Esophagus squamous epithelium (tissue), 5 donors: ENCODE data around the gene FGD3. TPM values are rescaled to one million over a fixed set of nuclear protein-coding genes. Genes with fewer than 3 reads are reported as not detected.
A peak's percentile ranks its signal among the peaks of the same experiment; 100 is the strongest.

ENCODE experiments used
- DNase-seq: peaks from one replicate; lab custom pipeline; 2025; lab: John Stamatoyannopoulos, UW
- H3K27ac ChIP-seq, 4 donors: fragments of 200-600 bp; sonication (generic); one replicate each; pipeline ENCODE4 v1.5.1; 2016 to 2019; ENCODE audit warnings: mild to moderate bottlenecking in 1 of 4
- H3K27me3 ChIP-seq, 4 donors: fragments of 200-600 bp; sonication (generic); 1 replicate in 3 of 4; 2 replicates in 1 of 4; pipeline versions ENCODE4 v1.5.1 to v1.6.0; 2017 to 2021; ENCODE audit warnings: antibody characterized with exemption in 1 of 4
- H3K36me3 ChIP-seq, 3 donors: fragments of 200-600 bp; sonication (generic); one replicate each; pipeline ENCODE4 v1.5.1; 2016 to 2019
- H3K4me1 ChIP-seq, 3 donors: fragments of 200-600 bp; sonication (generic); one replicate each; pipeline ENCODE4 v1.5.1; 2017 to 2019
- H3K4me3 ChIP-seq, 4 donors: fragments of 200-600 bp; sonication (generic); 1 replicate in 3 of 4; 2 replicates in 1 of 4; pipeline ENCODE4 v1.5.1; 2016 to 2019; ENCODE audit warnings: mild to moderate bottlenecking in 2 of 4, moderate library complexity in 1 of 4
- H3K9me3 ChIP-seq, 3 donors: fragments of 200-600 bp; sonication (generic); one replicate each; pipeline ENCODE4 v1.5.1; 2016 to 2019
- CTCF ChIP-seq, 6 experiments: fragments of 450-650 bp in 4 of 6; fragments of 200-600 bp in 2 of 6; sonication (generic) in 2 of 6; IDR thresholded peaks; one replicate each; pipeline ENCODE4 v1.5.1; 2016 to 2019; ENCODE audit warnings: antibody characterized with exemption in 6 of 6, mild to moderate bottlenecking in 4 of 6, moderate library complexity in 4 of 6
- POLR2A ChIP-seq, 4 donors: fragments of 450-650 bp; IDR thresholded peaks; one replicate each; pipeline ENCODE4 v1.6.1; 2017; ENCODE audit warnings: antibody characterized with exemption in 4 of 4, mild to moderate bottlenecking in 4 of 4, moderate library complexity in 3 of 4
- WGBS, 2 donors: methylation state at CpG; one replicate each; pipeline ENCODE4 v1.1.5; 2018; 5-methylcytosine and 5-hydroxymethylcytosine counted together
- intact Hi-C: fragments of 100-400 bp; cut with DNase I; formaldehyde crosslinking; loops from one replicate; pipeline ENCODE4 v1.15.0; 2022
- total RNA-seq, 4 donors: library from RNA; depleted of rRNA; stranded (reverse); fragments of >200 nt; gene quantifications; one replicate each; pipeline ENCODE4 v1.1.0, GENCODE V29; 2016
- donor health status: DM: yes; HTN: yes; CAD: no.

FGD3 gene
- total RNA-seq, 4 donors from 2014 or later: 2.4 to 6.5 (median 4.9) TPM

- 71 to 85% methylated on average over 4 to 6 of the region's 9 CpGs for WGBS, 2 donors
- Histone ChIP-seq H3K4me3 (no peak overlapping the region), H3K27me3 (peaks cover 0 to 5% (median 0%) of the 10 kb centered on the region in 4 donors), H3K27ac (peak overlapping the region in 2 of 4 donors; percentile 65 to 70), H3K9me3 (no peaks in the 10 kb centered on the region), H3K36me3 (no peaks in the 10 kb centered on the region), H3K4me1 (peaks cover 20 to 46% (median 23%) of the 10 kb centered on the region in 3 donors)
- no peak for TF ChIP-seq CTCF (IDR thresholded peaks at IDR 0.05)
- TF ChIP-seq POLR2A (IDR thresholded peaks at IDR 0.05): no peak
- intact Hi-C loops: no loop called here
- DNase-seq: no peak
Observed at GRCh38 chr9:92954886-92955285, 7.6 kb downstream of the FGD3 start.

GRCh38 chr9:92960561-92961290 is 13.4 kb downstream of the FGD3 start:
- H3K4me3 ChIP-seq: no peak overlapping the region
- 100% methylated on average over 1 of the region's 3 CpGs; no CpG with 5 or more reads in 1 of the 2 donors for WGBS, 2 donors
- H3K36me3 ChIP-seq: no peaks in the 10 kb centered on the region
- no peak for DNase-seq
- intact Hi-C loops: no loop called here
- peaks cover 0 to 14% (median 0%) of the 10 kb centered on the region in 3 donors for H3K9me3 ChIP-seq
- H3K4me1 ChIP-seq: no peaks in the 10 kb centered on the region
- TF ChIP-seq CTCF (IDR thresholded peaks at IDR 0.05): no peak
- TF ChIP-seq POLR2A (IDR thresholded peaks at IDR 0.05): no peak
- no peak overlapping the region for H3K27ac ChIP-seq
- H3K27me3 ChIP-seq: no peaks in the 10 kb centered on the region

GRCh38 chr9:92961627-92962302 is 14.4 kb downstream of the FGD3 start:
- Histone ChIP-seq H3K4me1 (no peaks in the 10 kb centered on the region), H3K9me3 (peaks cover 0 to 14% (median 0%) of the 10 kb centered on the region in 3 donors), H3K36me3 (no peaks in the 10 kb centered on the region), H3K4me3 (no peak overlapping the region), H3K27me3 (no peaks in the 10 kb centered on the region), H3K27ac (peak overlapping the region in 2 of 4 donors; percentile 34 to 37)
- DNase-seq: no peak
- intact Hi-C loops: no loop called here
- no peak for TF ChIP-seq POLR2A (IDR thresholded peaks at IDR 0.05)
- TF ChIP-seq CTCF (IDR thresholded peaks at IDR 0.05): no peak
- 42 to 68% methylated on average over 2 of the region's 3 CpGs for WGBS, 2 donors

GRCh38 chr9:92962303-92962649 is 15.0 kb downstream of the FGD3 start:
- DNase-seq: no peak
- peak overlapping the region in 2 of 4 donors; percentile 34 to 37 for H3K27ac ChIP-seq

More at GRCh38 chr9:92962303-92962649, 15.0 kb downstream of the FGD3 start:
- TF ChIP-seq POLR2A (IDR thresholded peaks at IDR 0.05) (no peak), CTCF (IDR thresholded peaks at IDR 0.05) (no peak)
- H3K36me3 ChIP-seq: no peaks in the 10 kb centered on the region
- H3K27me3 ChIP-seq: no peaks in the 10 kb centered on the region
- intact Hi-C loops: no loop called here
- WGBS, 2 donors: 92% methylated on average over 2 of the region's 2 CpGs; no CpG with 5 or more reads in 1 of the 2 donors
- H3K4me3 ChIP-seq: no peak overlapping the region
- peaks cover 0 to 14% (median 0%) of the 10 kb centered on the region in 3 donors for H3K9me3 ChIP-seq
- H3K4me1 ChIP-seq: no peaks in the 10 kb centered on the region
